NCI-H2029 (cell line): ENCODE data around the gene PSTPIP2.

Experiments
- DNase-seq: peaks from one replicate; lab custom pipeline; 2025; lab: John Stamatoyannopoulos, UW

PSTPIP2 gene

DNA sequence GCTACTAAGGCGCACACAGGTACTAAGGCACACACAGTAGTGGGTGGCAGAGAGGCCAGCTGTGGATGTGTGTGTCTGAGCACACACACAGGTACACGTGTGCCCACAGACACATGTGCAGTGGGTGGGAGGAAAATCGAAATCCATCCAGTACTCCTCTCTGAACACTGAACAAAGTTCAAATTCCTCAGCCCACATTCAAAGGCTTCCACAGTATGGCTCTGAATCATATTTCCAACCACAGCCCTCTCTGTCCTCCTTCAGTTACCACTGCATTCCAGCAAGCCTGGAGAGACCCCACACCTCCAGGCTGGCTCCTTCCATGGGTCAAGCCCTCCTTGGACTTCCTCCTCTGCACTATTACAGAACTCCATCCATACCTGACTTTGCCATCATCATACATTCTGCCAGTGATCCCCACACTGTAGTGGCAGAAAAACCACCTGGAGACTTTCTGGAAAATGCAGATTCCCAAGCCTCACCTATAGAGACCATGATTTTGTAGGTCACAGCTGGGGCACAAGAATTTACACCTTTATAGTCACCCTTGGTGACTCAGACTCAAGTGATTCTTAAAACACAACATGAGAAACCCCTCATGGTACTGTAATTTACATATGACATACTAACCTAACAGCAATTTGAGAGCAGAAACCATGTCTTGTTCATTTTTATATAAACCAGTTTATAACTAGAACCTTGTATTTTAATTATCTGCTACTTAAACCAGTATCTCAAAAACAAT, 136.3 kb downstream of the PSTPIP2 start:
- no peak for DNase-seq
